NB4 (cell line): Measurements from ENCODE around the gene CDH23.

ENCODE experiments used
- CTCF ChIP-seq: IDR thresholded peaks from one replicate; pipeline ENCODE4 v1.5.1; 2012; ENCODE audit warnings: low read depth, low read length
- MAX ChIP-seq: IDR thresholded peaks from 2 replicates; pipeline ENCODE4 v1.6.1; 2011; ENCODE audit warnings: low read depth, low read length
- POLR2A ChIP-seq: IDR thresholded peaks from 2 replicates; pipeline ENCODE4 v1.6.1; 2011; ENCODE audit warnings: mild to moderate bottlenecking; ENCODE audit not compliant: insufficient read length; ENCODE audit errors: extremely low read depth

GRCh38 chr10:71482620-71483019 is 85.9 kb downstream of the CDH23 start:
- TF ChIP-seq CTCF (no peak), POLR2A (no peak), MAX (no peak)
